GM21528 (cell line): Measurements from ENCODE around the gene HOXA4.

Source experiments
- ATAC-seq: cut with Tn5 transposase; IDR thresholded peaks from one replicate; pipeline ENCODE4 v1.9.1; 2021; ENCODE audit warnings: mild to moderate bottlenecking, moderate library complexity; ENCODE audit not compliant: unreplicated experiment, low FRiP score

Gene HOXA4

GRCh38 chr7:27130540-27131389, at the start of gene HOXA4:
HOXA4 (minus strand) TSS chr7:27130757; CDS start chr7:27130733, 24 bp downstream.
- ATAC-seq: no peak

- ATAC-seq: no peak
Measured at GRCh38 chr7:27179503-27180430, 49.2 kb upstream of the HOXA4 start.

- no peak for ATAC-seq
Measured at GRCh38 chr7:27179030-27179429, 48.5 kb upstream of the HOXA4 start.

GRCh38 chr7:27178366-27178765, 47.8 kb upstream of the HOXA4 start:
- ATAC-seq: no peak

GRCh38 chr7:27177795-27178320, 47.3 kb upstream of the HOXA4 start:
- no peak for ATAC-seq

GRCh38 chr7:27176962-27177794, 46.6 kb upstream of the HOXA4 start:
- ATAC-seq: no peak

- ATAC-seq: no peak
Measured at GRCh38 chr7:27176524-27176845, 45.9 kb upstream of the HOXA4 start.

- ATAC-seq: no peak
Measured at GRCh38 chr7:27175626-27176523, 45.3 kb upstream of the HOXA4 start.

GRCh38 chr7:27174874-27175625, 44.5 kb upstream of the HOXA4 start:
- no peak for ATAC-seq

GRCh38 chr7:27173956-27174873, 43.7 kb upstream of the HOXA4 start, which contains the start of gene HOXA10:
HOXA10 (minus strand) TSS chr7:27174320; CDS start chr7:27174306, 14 bp downstream.
- no peak for ATAC-seq

GRCh38 chr7:27173511-27173955, 43.0 kb upstream of the HOXA4 start:
- ATAC-seq: no peak

- ATAC-seq: no peak
Measured at GRCh38 chr7:27172823-27173510, 42.4 kb upstream of the HOXA4 start.

GRCh38 chr7:27172315-27172774, 41.8 kb upstream of the HOXA4 start:
- ATAC-seq: no peak

GRCh38 chr7:27171637-27172314, 41.2 kb upstream of the HOXA4 start:
- no peak for ATAC-seq

- ATAC-seq: no peak
Measured at GRCh38 chr7:27171325-27171636, 40.7 kb upstream of the HOXA4 start.
